Endometrium (tissue), 2 donors: Measurements from ENCODE around the gene RETREG1.

ENCODE experiments used
- FAIRE-seq: peaks from 2 replicates; lab custom pipeline; 2012; peaks lifted over from hg19 to GRCh38; lab: Jason Lieb, UNC
- donor health status: control.
- donor health status: control.

The RETREG1 gene

GRCh38 chr5:16528382-16529110, 88.3 kb downstream of the RETREG1 start:
- no peak for FAIRE-seq

GRCh38 chr5:16525651-16526050, 91.1 kb downstream of the RETREG1 start:
- FAIRE-seq: no peak

GRCh38 chr5:16524286-16524685, 92.5 kb downstream of the RETREG1 start:
- no peak for FAIRE-seq

- no peak for FAIRE-seq
These were observed 95.0 kb downstream of the RETREG1 start for GRCh38 chr5:16521521-16522483.

- no peak for FAIRE-seq
These were observed 96.0 kb downstream of the RETREG1 start for GRCh38 chr5:16520841-16521240.

GRCh38 chr5:16519435-16519834, 97.4 kb downstream of the RETREG1 start:
- no peak for FAIRE-seq

- FAIRE-seq: no peak
These were observed 98.2 kb downstream of the RETREG1 start for GRCh38 chr5:16518606-16519005.

- FAIRE-seq: no peak
These were observed 101.3 kb downstream of the RETREG1 start for GRCh38 chr5:16515532-16515931.

GRCh38 chr5:16510098-16510497, 106.7 kb downstream of the RETREG1 start:
- no peak for FAIRE-seq

- no peak for FAIRE-seq
These were observed 107.9 kb downstream of the RETREG1 start for GRCh38 chr5:16508730-16509531.

- no peak for FAIRE-seq
These were observed 109.1 kb downstream of the RETREG1 start for GRCh38 chr5:16507716-16508115.

GRCh38 chr5:16505904-16506303, 110.9 kb downstream of the RETREG1 start:
- FAIRE-seq: no peak

- FAIRE-seq: no peak
These were observed 111.5 kb downstream of the RETREG1 start for GRCh38 chr5:16505140-16505891.

GRCh38 chr5:16504571-16504970, 112.2 kb downstream of the RETREG1 start:
- FAIRE-seq: no peak

- FAIRE-seq: no peak
These were observed 113.9 kb downstream of the RETREG1 start for GRCh38 chr5:16502866-16503265.

- no peak for FAIRE-seq
These were observed 116.8 kb downstream of the RETREG1 start for GRCh38 chr5:16500024-16500423.

GRCh38 chr5:16497546-16497945, 119.3 kb downstream of the RETREG1 start:
- FAIRE-seq: no peak

GRCh38 chr5:16493261-16493660, 123.5 kb downstream of the RETREG1 start:
- no peak for FAIRE-seq

- no peak for FAIRE-seq
These were observed 124.2 kb downstream of the RETREG1 start for GRCh38 chr5:16492398-16493140.

- no peak for FAIRE-seq
These were observed 125.9 kb downstream of the RETREG1 start for GRCh38 chr5:16490911-16491310.

- FAIRE-seq: peak; percentile 90
These were observed 127.4 kb downstream of the RETREG1 start for GRCh38 chr5:16489322-16489791.
